IMR-90 (cell line): ENCODE measurements around the gene CETN3. TPM values are rescaled to one million over a fixed set of nuclear protein-coding genes. Genes with fewer than 3 reads are reported as not detected.

Experiments used
- ATAC-seq: fragments of 200-7000 bp; cut with Tn5 transposase; 2 replicates; pipeline ENCODE4 v1.9.1; 2020; ENCODE audit warnings: low read depth, mild to moderate bottlenecking, moderate library complexity
- BruUV-seq: library from RNA; stranded (reverse); fragments of 400-500 nt; replicated peaks from 2 replicates; lab custom pipeline; 2021; lab: Mats Ljungman, UMichigan
- CTCF ChIA-PET: fragments of 300-600 bp; formaldehyde crosslinking; extraction: SDS; loops from one replicate; lab custom pipeline; 2021; ENCODE audit warnings: antibody characterized with exemption; lab: Yijun Ruan, JAX
- POLR2A ChIA-PET: fragments of 300-600 bp; sonication (Branson Sonifier 250); formaldehyde crosslinking; loops from one replicate; lab custom pipeline; 2022; ENCODE audit warnings: antibody characterized with exemption; ENCODE audit not compliant: unreplicated experiment; lab: Charles Lee
- DNase-seq: peaks from one replicate; pipeline ENCODE4 v3.0.0; 2013
- H2AFZ ChIP-seq: replicated peaks from 2 replicates; pipeline ENCODE3; 2013; ENCODE audit warnings: low read length, mild to moderate bottlenecking; ENCODE audit not compliant: poor library complexity
- H2AK5ac ChIP-seq: 2 replicates; pipeline ENCODE4 v1.6.1; 2013; ENCODE audit warnings: low read depth, low read length, inconsistent platforms
- H2AK9ac ChIP-seq: replicated peaks from 2 replicates; pipeline ENCODE3; 2013; ENCODE audit warnings: mild to moderate bottlenecking, low read depth, low read length, moderate library complexity; ENCODE audit not compliant: poor library complexity
- H2BK120ac ChIP-seq: 2 replicates; pipeline ENCODE4 v1.6.1; 2013; ENCODE audit warnings: low read depth, low read length, inconsistent platforms
- H2BK15ac ChIP-seq: 3 replicates; pipeline ENCODE4 v1.6.1; 2013; ENCODE audit warnings: low read depth, low read length, inconsistent platforms
- H2BK20ac ChIP-seq: 2 replicates; pipeline ENCODE4 v1.6.1; 2013; ENCODE audit warnings: low read depth, mild to moderate bottlenecking, inconsistent platforms, low read length, moderate library complexity
- H2BK5ac ChIP-seq: 2 replicates; pipeline ENCODE4 v1.6.1; 2013; ENCODE audit warnings: mild to moderate bottlenecking, low read depth, low read length, inconsistent platforms; ENCODE audit not compliant: poor library complexity, severe bottlenecking
- H3K14ac ChIP-seq: replicated peaks from 2 replicates; pipeline ENCODE4 v1.6.1; 2013; ENCODE audit warnings: low read depth, low read length, inconsistent platforms
- H3K18ac ChIP-seq: 2 replicates; pipeline ENCODE4 v1.6.1; 2013; ENCODE audit warnings: low read depth, low read length, control low read depth
- H3K23ac ChIP-seq: 2 replicates; pipeline ENCODE4 v1.6.1; 2013; ENCODE audit warnings: low read depth, low read length, inconsistent platforms
- H3K27ac ChIP-seq: 2 replicates; pipeline ENCODE4 v1.5.1; 2013; ENCODE audit warnings: mild to moderate bottlenecking, control low read depth, low read length; ENCODE audit not compliant: insufficient read depth
- H3K27me3 ChIP-seq: 2 replicates; pipeline ENCODE4 v1.6.1; 2013; ENCODE audit warnings: low read length; ENCODE audit not compliant: control insufficient read depth, insufficient read depth
- H3K36me3 ChIP-seq: 2 replicates; pipeline ENCODE4 v1.6.1; 2013; ENCODE audit warnings: low read length, mixed read lengths; ENCODE audit not compliant: control insufficient read depth, insufficient read depth
- H3K4ac ChIP-seq: 2 replicates; pipeline ENCODE4 v1.6.1; 2013; ENCODE audit warnings: low read depth, low read length, inconsistent platforms
- H3K4me1 ChIP-seq: 2 replicates; pipeline ENCODE4 v1.6.1; 2013; ENCODE audit warnings: low read length, mixed read lengths; ENCODE audit not compliant: control insufficient read depth, insufficient read depth
- H3K4me2 ChIP-seq: 2 replicates; pipeline ENCODE4 v1.6.1; 2013; ENCODE audit warnings: low read depth, mild to moderate bottlenecking, control low read depth, low read length, moderate library complexity
- H3K4me3 ChIP-seq: 2 replicates; pipeline ENCODE4 v1.5.1; 2013; ENCODE audit warnings: low read depth, mild to moderate bottlenecking, control low read depth, low read length, moderate library complexity; ENCODE audit not compliant: insufficient read depth
- H3K56ac ChIP-seq: 2 replicates; pipeline ENCODE4 v1.6.1; 2013; ENCODE audit warnings: low read length, inconsistent platforms; ENCODE audit not compliant: insufficient read depth; ENCODE audit errors: extremely low read depth
- H3K79me1 ChIP-seq, 2 experiments: 2 replicates each; pipeline ENCODE4 v1.6.1; 2013; ENCODE audit warnings: low read length in 2 of 2, inconsistent platforms in 1 of 2, low read depth in 1 of 2
- H3K9ac ChIP-seq: 2 replicates; pipeline ENCODE4 v1.6.1; 2013; ENCODE audit warnings: low read depth, low read length, control low read depth
- H3K9me1 ChIP-seq: 2 replicates; pipeline ENCODE4 v1.6.1; 2013; ENCODE audit warnings: low read length, inconsistent platforms; ENCODE audit not compliant: insufficient read depth
- H3K9me3 ChIP-seq: 2 replicates; pipeline ENCODE4 v1.6.1; 2013; ENCODE audit warnings: low read length; ENCODE audit not compliant: control insufficient read depth, insufficient read depth
- H4K20me1 ChIP-seq: 2 replicates; pipeline ENCODE4 v1.6.1; 2013; ENCODE audit warnings: low read length, inconsistent platforms; ENCODE audit not compliant: insufficient read depth
- H4K5ac ChIP-seq: 2 replicates; pipeline ENCODE4 v1.6.1; 2013; ENCODE audit warnings: mild to moderate bottlenecking, low read depth, low read length, control low read depth
- H4K8ac ChIP-seq, 2 experiments: 2 replicates each; pipeline ENCODE4 v1.6.1; 2013; ENCODE audit warnings: low read depth in 2 of 2, low read length in 2 of 2, control low read depth in 1 of 2, inconsistent platforms in 1 of 2
- H4K91ac ChIP-seq: 2 replicates; pipeline ENCODE4 v1.6.1; 2013; ENCODE audit warnings: low read depth, low read length, inconsistent platforms; ENCODE audit not compliant: insufficient read depth
- BHLHE40 ChIP-seq: fragments of 150-350 bp; IDR thresholded peaks from 2 replicates; pipeline ENCODE4 v1.6.1; 2016; ENCODE audit warnings: mild to moderate bottlenecking, low read depth, low read length
- FOS ChIP-seq: fragments of 150-350 bp; IDR thresholded peaks from 2 replicates; pipeline ENCODE4 v1.6.1; 2016; ENCODE audit warnings: low read depth, low read length
- MAFK ChIP-seq: IDR thresholded peaks from 2 replicates; pipeline ENCODE4 v1.6.1; 2012; ENCODE audit warnings: low read depth, low read length, improper control_type of control experiment
- MXI1 ChIP-seq: IDR thresholded peaks from 2 replicates; pipeline ENCODE4 v1.6.1; 2012; ENCODE audit warnings: low read depth, mild to moderate bottlenecking, low read length, moderate library complexity, borderline replicate concordance
- POLR2A ChIP-seq: IDR thresholded peaks from 2 replicates; pipeline ENCODE4 v1.6.1; 2012; ENCODE audit warnings: mild to moderate bottlenecking, low read depth, low read length
- RAD21 ChIP-seq: IDR thresholded peaks from 2 replicates; pipeline ENCODE4 v1.6.1; 2012; ENCODE audit warnings: low read length, improper control_type of control experiment
- RCOR1 ChIP-seq: IDR thresholded peaks from 2 replicates; pipeline ENCODE4 v1.6.1; 2012; ENCODE audit warnings: mild to moderate bottlenecking, low read length, improper control_type of control experiment; ENCODE audit not compliant: insufficient replicate concordance
- WGBS, 2 experiments: methylation state at CpG; one replicate each; pipeline versions ENCODE4 v1.1.5 to v1.1.7; 2013; ENCODE audit warnings: missing lambda C conversion rate in 2 of 2; ENCODE audit not compliant: insufficient read length in 1 of 2; ENCODE audit errors: extremely low coverage in 2 of 2; 5-methylcytosine and 5-hydroxymethylcytosine counted together
- dilution Hi-C: fragments of 300-500 bp; cut with HindIII; formaldehyde crosslinking; loops from one replicate; pipeline ENCODE4 v1.14.3; 2018; ENCODE audit warnings: low sequenced_read_pairs; ENCODE audit not compliant: unreplicated experiment
- in situ Hi-C: fragments of 300-500 bp; cut with MboI; formaldehyde crosslinking; loops from 3 replicates; pipeline ENCODE4 v1.14.3; 2019; ENCODE audit warnings: low sequenced_read_pairs, inconsistent platforms, mixed read lengths
- intact Hi-C: fragments of 100-400 bp; cut with micrococcal nuclease; formaldehyde crosslinking; loops from 2 replicates; pipeline ENCODE4 v1.10.0; 2022
- polyA plus RNA-seq, 3 experiments: library from polyadenylated mRNA; depleted of rRNA; stranded (reverse); fragments of >200 nt; gene quantifications; 2 replicates each; pipeline ENCODE4 v1.2.3, GENCODE V29; 2012; ENCODE audit warnings: low replicate concordance in 1 of 3
- total RNA-seq: library from RNA; depleted of rRNA; stranded (reverse); fragments of >200 nt; gene quantifications from 2 replicates; pipeline ENCODE4 v1.2.3, GENCODE V29; 2012
- TF ChIP-seq, protein P1 (sequence below): fragments of 150-350 bp; IDR thresholded peaks from 2 replicates; pipeline ENCODE4 v1.6.1; 2017; ENCODE audit warnings: mild to moderate bottlenecking, antibody characterized with exemption, low read length, low read depth

The CETN3 gene
- total and polyA plus RNA-seq, 2 of the 4 experiments (the other 2 are of a cell fraction): 1.1 to 6.5 TPM

DNA sequence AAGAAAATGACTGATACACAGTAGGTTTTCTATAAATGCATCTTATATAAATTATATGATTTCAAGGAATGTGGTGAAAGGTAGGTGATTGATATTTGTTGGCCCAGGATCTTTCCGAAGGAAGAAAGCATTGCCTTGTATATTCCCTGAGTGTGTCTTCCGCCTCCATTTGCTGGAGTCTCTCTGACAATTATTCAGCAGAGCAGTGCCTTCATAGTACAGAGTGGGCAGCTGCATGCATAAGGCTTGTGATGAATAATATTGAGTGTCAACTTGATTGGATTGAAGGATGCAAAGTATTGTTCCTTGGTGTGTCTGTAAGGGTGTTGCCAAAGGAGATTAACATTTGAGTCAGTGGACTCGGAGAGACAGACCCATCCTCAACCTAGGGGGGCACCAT is 58.5 kb downstream of the CETN3 start:
- CTCF ChIA-PET: interaction anchor here (0.6 kb wide), 1 partner anchor 73 kb away, joined by 3 read pairs; no protein-coding TSS in a partner anchor
- dilution Hi-C loops: no loop called here

More for the DNA sequence above, 58.5 kb downstream of the CETN3 start:
- no peak overlapping the region for H3K4ac ChIP-seq
- no TSS peak for BruUV-seq
- no peak overlapping the region for H3K18ac ChIP-seq
- DNase-seq (no peak), ATAC-seq (no peak)
- no peak overlapping the region for H2BK15ac ChIP-seq
- no peak overlapping the region for H4K8ac ChIP-seq
- H3K14ac ChIP-seq: no peak overlapping the region
- H3K56ac ChIP-seq: no peak overlapping the region
- H4K5ac ChIP-seq: no peak overlapping the region
- intact Hi-C loops (no loop called here), in situ Hi-C loops (no loop called here)
- no peaks in the 10 kb centered on the region for H3K9me1 ChIP-seq
- TF ChIP-seq FOS (no peak), BHLHE40 (no peak), MAFK (no peak), RAD21 (no peak), POLR2A (no peak), RCOR1 (no peak), MXI1 (no peak)
- TF ChIP-seq, protein P1, sequence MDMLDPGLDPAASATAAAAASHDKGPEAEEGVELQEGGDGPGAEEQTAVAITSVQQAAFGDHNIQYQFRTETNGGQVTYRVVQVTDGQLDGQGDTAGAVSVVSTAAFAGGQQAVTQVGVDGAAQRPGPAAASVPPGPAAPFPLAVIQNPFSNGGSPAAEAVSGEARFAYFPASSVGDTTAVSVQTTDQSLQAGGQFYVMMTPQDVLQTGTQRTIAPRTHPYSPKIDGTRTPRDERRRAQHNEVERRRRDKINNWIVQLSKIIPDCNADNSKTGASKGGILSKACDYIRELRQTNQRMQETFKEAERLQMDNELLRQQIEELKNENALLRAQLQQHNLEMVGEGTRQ: no peak
- H3K4me2 ChIP-seq: no peak overlapping the region
- no peak overlapping the region for H3K27ac ChIP-seq
- no peak overlapping the region for H2BK120ac ChIP-seq
- H2AK5ac ChIP-seq: no peak overlapping the region
- H3K36me3 ChIP-seq: no peaks in the 10 kb centered on the region
- H2AFZ ChIP-seq: no peak overlapping the region
- no peaks in the 10 kb centered on the region for H3K27me3 ChIP-seq
- no peak overlapping the region for H2BK20ac ChIP-seq
- no peak overlapping the region for H3K9ac ChIP-seq
- H3K79me1 ChIP-seq: no peaks in the 10 kb centered on the region
- POLR2A ChIA-PET: no interaction called here
- H3K9me3 ChIP-seq: no peaks in the 10 kb centered on the region
- no peaks in the 10 kb centered on the region for H3K4me1 ChIP-seq
- no peak overlapping the region for H3K23ac ChIP-seq
- no peak overlapping the region for H3K4me3 ChIP-seq
- no peaks in the 10 kb centered on the region for H4K20me1 ChIP-seq
- H4K91ac ChIP-seq: no peak overlapping the region
- H2AK9ac ChIP-seq: no peak overlapping the region
- no CpG with 5 or more reads among the region's 3 CpGs for WGBS, 2 experiments
- no peak overlapping the region for H2BK5ac ChIP-seq
